Bronchial epithelial cell (primary cell): Measurements from ENCODE around the gene ABR. TPM values are rescaled to one million over a fixed set of nuclear protein-coding genes. Genes with fewer than 3 reads are reported as not detected.

ENCODE experiments used
- DNase-seq: peaks from one replicate; pipeline ENCODE4 v3.0.0-alpha.2; 2010; ENCODE audit warnings: low read depth
- FAIRE-seq: peaks from 2 replicates; lab custom pipeline; 2011; peaks lifted over from hg19 to GRCh38; lab: Jason Lieb, UNC
- H3K27me3 ChIP-seq: 2 replicates; pipeline ENCODE4 v1.5.1; 2011; ENCODE audit warnings: low read length; ENCODE audit not compliant: control insufficient read depth, insufficient read depth
- H3K36me3 ChIP-seq: 2 replicates; pipeline ENCODE4 v1.5.1; 2011; ENCODE audit warnings: low read length; ENCODE audit not compliant: control insufficient read depth, insufficient read depth
- H3K4me3 ChIP-seq: 2 replicates; pipeline ENCODE4 v1.5.1; 2011; ENCODE audit warnings: mild to moderate bottlenecking, low read depth, low read length, control low read depth
- total RNA-seq: library from RNA; depleted of rRNA; stranded (reverse); fragments of >200 nt; gene quantifications from 2 replicates; pipeline ENCODE4 v1.2.1, GENCODE V29; 2014
- TF ChIP-seq, protein P1 (sequence below): IDR thresholded peaks from 2 replicates; pipeline ENCODE4 v1.5.1; 2011; ENCODE audit warnings: mild to moderate bottlenecking, moderate library complexity, low read length, control low read depth, inconsistent platforms; ENCODE audit not compliant: insufficient read depth, severe bottlenecking

ABR gene
- total RNA-seq, 1 donor from 2014 or later, result 18.7 TPM

GRCh38 chr17:1188812-1189504, 9.2 kb upstream of the ABR start:
- TF ChIP-seq, protein P1, sequence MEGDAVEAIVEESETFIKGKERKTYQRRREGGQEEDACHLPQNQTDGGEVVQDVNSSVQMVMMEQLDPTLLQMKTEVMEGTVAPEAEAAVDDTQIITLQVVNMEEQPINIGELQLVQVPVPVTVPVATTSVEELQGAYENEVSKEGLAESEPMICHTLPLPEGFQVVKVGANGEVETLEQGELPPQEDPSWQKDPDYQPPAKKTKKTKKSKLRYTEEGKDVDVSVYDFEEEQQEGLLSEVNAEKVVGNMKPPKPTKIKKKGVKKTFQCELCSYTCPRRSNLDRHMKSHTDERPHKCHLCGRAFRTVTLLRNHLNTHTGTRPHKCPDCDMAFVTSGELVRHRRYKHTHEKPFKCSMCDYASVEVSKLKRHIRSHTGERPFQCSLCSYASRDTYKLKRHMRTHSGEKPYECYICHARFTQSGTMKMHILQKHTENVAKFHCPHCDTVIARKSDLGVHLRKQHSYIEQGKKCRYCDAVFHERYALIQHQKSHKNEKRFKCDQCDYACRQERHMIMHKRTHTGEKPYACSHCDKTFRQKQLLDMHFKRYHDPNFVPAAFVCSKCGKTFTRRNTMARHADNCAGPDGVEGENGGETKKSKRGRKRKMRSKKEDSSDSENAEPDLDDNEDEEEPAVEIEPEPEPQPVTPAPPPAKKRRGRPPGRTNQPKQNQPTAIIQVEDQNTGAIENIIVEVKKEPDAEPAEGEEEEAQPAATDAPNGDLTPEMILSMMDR, result no peak
- DNase-seq (no peak), FAIRE-seq (peak; percentile 55)
- Histone ChIP-seq H3K36me3 (no peaks in the 10 kb centered on the region), H3K27me3 (peaks cover 3% of the 10 kb centered on the region), H3K4me3 (no peak overlapping the region)

GRCh38 chr17:1186923-1187771, 7.4 kb upstream of the ABR start:
- peak; percentile 67 for DNase-seq
- H3K4me3 ChIP-seq, result no peak overlapping the region
- no peaks in the 10 kb centered on the region for H3K36me3 ChIP-seq
- TF ChIP-seq, protein P1, result peak; percentile 99
- FAIRE-seq, result no peak
- peaks cover 6% of the 10 kb centered on the region for H3K27me3 ChIP-seq

DNA sequence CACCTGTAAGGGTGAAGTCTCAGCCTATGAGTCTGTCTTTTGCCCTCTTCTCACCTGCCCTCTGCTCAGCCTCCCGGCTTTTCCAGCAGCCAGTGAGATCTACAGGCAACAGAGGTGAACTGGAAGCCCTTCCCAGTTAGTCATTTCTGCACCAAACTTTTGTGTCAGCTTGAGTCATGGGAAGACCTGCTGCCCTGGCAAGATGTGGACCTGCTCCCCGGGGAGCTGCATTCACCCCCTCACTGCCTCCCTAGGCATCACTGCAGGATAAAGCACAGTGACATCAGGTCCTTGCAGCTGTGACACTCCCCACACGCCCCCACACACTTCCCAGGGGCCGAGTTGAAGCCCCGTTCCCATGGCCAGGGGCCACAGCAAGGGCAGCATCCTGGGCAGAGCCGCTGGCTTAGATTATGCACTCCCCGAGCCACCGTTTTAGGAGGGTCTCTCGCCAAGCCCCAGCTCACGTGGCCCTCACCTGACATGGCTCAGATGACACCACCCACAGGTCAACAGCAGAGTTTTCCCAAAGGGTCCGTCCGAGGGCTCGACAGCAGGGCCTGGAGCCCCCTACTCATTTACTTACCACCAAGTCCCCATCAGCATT, 6.5 kb upstream of the ABR start:
- H3K27me3 ChIP-seq, result peaks cover 8% of the 10 kb centered on the region
- peak; percentile 73 for FAIRE-seq
- no peak overlapping the region for H3K4me3 ChIP-seq
- no peaks in the 10 kb centered on the region for H3K36me3 ChIP-seq
- TF ChIP-seq, protein P1, result no peak
- DNase-seq, result peak; percentile 86

GRCh38 chr17:1183171-1183873, 3.5 kb upstream of the ABR start:
- DNase-seq (no peak), FAIRE-seq (no peak)
- H3K36me3 ChIP-seq, result no peaks in the 10 kb centered on the region
- TF ChIP-seq, protein P1, result no peak
- no peak overlapping the region for H3K4me3 ChIP-seq
- peaks cover 12% of the 10 kb centered on the region for H3K27me3 ChIP-seq

GRCh38 chr17:1182811-1183170, 3.0 kb upstream of the ABR start:
- H3K4me3 ChIP-seq, result no peak overlapping the region
- FAIRE-seq (peak; percentile 60), DNase-seq (no peak)
- peaks cover 12% of the 10 kb centered on the region for H3K27me3 ChIP-seq
- TF ChIP-seq, protein P1, result no peak
- no peaks in the 10 kb centered on the region for H3K36me3 ChIP-seq
